ENCODE data around the gene MBP.

GRCh38 chr18:77006305-77007175 is 126.0 kb downstream of the MBP start:
- TF ChIP-seq CTCF (IDR thresholded peaks at IDR 0.05) (no peak), POLR2A (IDR thresholded peaks at IDR 0.05) (no peak)

Measured in thyroid gland (tissue), 4 donors.